GM18517 (cell line): ENCODE results near the gene DGKG.

Source experiments
- ATAC-seq: cut with Tn5 transposase; IDR thresholded peaks from one replicate; pipeline ENCODE4 v1.9.1; 2021; ENCODE audit warnings: mild to moderate bottlenecking, moderate library complexity; ENCODE audit not compliant: unreplicated experiment

DGKG gene

GRCh38 chr3:186247821-186248814, 113.9 kb downstream of the DGKG start:
- no peak for ATAC-seq

- ATAC-seq, result no peak
Measured at GRCh38 chr3:186246941-186247340, 115.1 kb downstream of the DGKG start.

DNA sequence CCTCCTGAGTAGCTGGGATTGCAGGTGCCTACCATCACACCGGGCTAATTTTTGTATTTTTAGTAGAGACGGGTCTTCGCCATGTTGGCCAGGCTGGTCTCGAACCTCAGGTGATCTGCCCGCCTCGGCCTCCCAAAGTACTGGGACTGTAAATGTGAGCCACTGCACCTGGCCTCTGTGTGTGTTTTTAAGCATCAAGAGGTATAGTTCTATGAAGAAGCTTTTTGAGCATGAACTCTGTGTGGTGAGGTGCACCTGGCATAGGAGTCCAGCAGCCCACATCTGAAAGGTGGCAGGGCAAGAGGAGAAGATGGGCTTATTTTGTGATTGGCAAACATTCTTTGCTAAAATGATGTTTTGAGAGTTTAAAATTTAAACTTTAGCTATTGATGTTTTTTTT, 118.0 kb downstream of the DGKG start:
- ATAC-seq, result no peak

GRCh38 chr3:186241910-186242821, 119.9 kb downstream of the DGKG start:
- ATAC-seq, result peak; percentile 89

DNA sequence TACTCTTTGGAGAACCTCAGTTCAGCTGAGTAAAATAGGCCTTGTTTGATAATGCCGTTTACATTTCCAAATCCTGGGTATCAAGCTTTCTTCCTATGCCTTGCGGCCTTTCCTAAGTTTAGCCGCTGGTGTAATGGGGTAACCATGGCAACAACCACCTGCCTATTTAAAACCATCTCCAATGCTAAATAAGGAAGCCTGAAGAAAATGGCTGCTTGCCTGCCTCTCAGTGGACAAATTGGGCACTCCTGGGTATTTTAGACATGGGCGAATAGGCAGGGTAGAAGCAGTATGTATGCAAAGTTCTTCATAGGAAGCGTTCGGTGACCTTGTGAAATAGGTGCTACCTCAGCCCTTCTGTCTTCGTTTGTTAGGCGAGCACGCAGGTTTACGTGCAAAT, 122.7 kb downstream of the DGKG start:
- no peak for ATAC-seq

DNA sequence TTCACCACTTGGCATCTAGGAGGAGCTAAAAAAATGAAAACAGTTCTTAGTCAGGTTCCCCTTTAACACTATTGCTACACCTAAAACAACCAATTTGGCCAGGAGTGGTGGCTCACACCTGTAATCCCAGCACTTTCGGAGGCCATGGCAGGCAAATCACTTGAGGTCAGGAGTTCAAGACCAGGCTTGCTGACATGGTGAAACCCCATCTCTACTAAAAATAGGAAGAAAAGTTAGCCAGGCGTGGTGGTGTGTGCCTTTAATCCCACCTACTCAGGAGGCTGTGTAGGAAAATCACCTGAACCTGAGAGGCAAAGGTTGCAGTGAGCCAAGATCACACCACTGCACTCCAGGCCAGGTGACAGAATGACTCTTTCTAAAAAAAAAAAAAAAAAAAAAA, 124.1 kb downstream of the DGKG start:
- no peak for ATAC-seq

DNA sequence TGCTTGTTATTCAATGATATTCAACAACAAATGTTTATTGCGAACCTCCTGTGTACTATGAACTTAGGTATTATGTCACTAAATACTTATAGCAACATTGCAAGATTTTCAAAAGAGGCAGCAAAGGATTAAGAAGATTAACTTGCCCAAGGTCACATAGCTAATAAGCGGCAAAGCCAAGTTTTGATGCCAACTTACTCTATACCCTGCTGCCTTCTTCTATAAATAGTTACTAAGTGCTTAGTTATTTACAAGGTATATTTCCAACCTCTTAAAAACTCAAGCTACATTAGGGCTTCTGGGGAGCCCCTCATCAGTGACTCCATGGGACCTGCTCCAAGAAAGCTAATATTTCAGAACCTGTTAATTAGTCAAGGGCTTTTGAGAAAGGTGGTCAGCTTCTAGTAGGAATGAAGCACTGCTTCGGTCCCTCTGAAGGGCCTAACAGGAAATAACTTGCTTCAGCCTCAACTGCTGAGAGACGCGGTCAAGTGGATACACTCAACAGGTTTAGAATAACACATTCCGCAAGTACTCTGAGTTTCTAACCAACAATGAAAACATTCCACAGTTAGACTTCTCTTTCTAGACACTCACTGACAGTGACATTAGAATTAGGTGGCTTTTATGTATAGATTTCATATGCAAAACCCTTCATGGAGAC, 125.5 kb downstream of the DGKG start:
- no peak for ATAC-seq

DNA sequence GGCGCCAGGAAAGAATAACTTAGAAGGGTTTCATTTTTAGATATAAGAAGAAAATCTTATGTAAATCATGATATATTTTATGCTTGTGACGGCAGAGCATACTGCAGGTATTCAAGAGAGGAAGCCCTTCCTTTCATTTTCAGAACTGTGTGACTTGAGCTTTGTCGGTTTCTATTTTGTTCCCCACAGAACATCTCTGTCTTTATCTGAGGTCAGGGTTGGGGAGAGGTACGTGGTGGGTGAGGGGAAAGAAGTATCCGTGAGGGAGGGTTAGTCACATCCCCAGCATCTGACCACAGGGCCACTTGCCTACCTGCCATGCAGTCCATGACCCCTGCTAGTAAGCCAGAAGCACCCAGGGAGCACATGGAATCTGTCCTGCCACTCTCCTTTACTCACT, 126.5 kb downstream of the DGKG start:
- peak; percentile 87 for ATAC-seq

GRCh38 chr3:186234152-186234551, 127.9 kb downstream of the DGKG start:
- no peak for ATAC-seq

GRCh38 chr3:186226482-186226881, 135.6 kb downstream of the DGKG start:
- ATAC-seq, result no peak

DNA sequence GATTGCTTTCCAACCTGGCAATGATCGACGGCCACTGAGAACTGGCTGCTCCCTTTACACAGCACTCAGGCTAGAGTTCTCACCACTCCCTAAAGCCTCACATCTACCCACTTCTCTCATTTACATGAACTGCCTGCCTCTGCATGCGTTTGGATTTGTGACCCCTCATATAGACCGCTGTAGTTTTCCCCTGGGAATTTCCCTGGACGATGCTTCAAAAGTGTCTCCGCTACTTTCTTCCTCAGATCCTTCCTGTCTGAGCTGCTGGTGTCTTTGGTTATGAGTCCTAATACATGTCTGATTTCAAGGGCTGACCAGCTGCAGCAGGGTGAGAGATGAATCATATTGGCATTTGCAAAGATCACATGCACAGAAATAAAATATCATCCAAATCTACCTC, 136.4 kb downstream of the DGKG start:
- peak; percentile 59 for ATAC-seq

DNA sequence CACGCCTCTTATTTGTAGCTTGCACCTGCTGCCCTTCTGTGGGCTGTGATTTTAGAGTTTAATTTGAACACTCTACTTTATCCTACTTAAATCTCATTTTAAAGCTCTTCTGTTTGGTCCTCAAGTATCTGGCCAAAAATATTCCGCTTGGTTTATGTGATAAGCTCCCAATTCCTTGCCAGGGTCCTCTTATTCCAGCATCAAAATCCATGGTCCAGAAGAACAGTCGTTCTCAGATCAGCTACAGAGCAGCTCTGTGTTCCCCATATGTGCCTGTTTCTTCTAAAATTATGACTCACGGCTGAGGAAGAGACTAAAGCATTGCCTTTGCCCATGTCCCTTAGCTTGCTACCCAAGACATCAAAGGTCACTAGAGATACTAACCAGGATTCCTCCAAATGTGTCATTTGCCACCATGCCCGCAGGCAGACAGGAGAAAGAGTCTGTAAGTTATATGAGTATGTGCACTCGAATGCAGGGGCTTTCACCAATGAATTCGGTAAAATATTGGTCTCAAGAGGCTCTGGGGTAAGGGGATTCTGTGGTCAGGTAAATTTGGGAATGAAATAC, 137.9 kb downstream of the DGKG start:
- no peak for ATAC-seq

DNA sequence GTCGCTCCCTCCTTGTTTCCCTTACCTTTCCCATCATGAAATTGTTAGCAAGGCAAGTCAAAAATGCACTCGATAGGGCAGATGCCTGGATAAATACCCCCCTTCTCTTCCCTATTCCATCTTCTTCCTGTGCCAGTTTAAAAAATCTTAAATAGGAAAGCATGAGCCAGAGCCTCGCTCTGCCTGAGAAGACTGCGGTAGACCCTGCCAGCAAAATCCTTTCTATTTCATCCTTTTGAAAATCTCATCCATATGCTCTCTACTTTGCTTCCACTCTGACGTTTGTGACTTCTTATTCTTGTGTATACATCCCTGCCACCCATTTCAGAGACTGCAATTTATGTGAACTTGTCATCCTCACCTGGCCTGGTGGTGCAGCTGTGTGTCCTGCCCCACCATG, 138.6 kb downstream of the DGKG start:
- no peak for ATAC-seq

DNA sequence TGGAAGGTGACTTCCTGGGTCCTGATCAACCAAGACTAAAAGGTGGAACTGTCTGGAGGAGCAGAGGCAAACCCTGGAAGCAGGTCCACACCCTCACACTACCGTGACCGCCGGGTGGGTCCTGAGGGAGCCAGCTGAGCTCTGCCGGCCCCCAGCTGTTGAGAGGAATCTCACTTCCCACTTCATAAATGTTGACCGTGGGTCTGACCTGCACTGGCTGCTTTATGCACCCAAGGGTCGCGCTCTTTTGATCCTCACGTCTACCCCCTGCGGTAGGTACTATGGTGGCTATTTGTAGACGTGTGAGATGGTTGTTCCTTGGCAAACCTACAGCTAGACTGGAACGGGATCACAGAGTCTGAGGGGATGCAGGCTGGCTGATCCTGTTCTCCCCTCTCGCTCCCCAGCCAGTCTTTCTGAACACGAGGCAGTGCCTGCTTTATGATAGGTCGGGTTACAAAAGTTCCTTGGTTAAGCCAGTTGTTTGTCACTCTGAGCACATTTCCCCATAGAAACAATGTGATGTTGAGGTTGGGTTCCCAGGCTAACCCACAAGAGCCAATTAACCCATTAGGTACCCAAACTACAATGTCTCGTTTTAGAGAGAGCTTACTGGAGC, 140.2 kb downstream of the DGKG start:
- ATAC-seq, result no peak

DNA sequence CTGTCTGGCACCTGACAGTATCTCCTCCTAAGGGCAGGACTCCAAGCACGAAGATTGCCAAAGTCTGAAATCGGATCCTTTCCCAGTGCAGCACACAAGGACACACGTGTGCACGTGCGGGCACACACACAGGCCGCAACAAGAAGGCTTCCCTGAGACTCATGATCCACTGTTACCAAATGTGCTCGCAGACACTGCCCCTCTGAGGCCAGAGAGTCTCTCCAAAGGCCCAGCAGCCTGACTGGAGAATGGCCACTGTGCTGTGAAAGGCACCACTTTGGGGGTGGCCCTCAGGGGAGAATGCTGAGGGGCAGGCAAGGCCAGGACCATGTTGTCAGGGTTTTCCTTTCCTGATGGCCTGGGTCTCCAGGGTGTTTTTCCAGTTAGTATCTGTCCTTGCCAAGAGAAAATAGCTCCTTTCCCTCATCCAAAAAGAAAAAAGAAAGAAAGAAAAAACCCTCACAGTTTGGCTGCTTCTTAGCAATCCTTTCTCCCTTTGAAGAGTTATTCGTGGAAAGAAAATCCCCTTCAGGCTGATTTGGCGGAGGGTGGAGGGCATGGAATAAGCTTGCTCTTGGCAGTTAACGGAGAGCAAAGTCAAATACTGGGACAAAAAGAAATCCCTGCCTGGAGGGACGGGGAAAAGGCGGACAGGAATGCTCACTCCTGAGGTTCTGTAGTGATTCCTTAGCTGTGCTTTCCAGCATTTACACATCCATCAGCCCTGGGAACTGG, 141.0 kb downstream of the DGKG start:
- ATAC-seq, result no peak

DNA sequence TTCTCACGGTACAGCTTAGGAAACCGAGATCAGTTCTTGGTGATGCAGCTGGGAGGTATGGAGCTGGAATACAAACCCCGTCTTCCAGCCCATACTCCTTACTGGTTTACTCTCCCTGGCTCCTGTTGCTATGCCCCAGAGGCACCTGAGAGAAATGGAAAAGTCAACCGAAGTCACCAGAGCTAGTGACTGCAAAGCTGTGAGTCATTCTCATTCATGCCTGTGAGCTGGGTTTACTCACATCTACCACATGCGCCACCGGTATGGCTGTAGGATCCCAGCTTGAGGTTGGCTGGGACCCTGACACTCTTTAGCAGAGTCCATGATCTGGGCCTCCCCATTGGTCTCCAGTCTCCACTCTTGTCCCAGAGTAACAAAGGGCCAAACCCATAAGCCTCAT, 141.7 kb downstream of the DGKG start:
- no peak for ATAC-seq

DNA sequence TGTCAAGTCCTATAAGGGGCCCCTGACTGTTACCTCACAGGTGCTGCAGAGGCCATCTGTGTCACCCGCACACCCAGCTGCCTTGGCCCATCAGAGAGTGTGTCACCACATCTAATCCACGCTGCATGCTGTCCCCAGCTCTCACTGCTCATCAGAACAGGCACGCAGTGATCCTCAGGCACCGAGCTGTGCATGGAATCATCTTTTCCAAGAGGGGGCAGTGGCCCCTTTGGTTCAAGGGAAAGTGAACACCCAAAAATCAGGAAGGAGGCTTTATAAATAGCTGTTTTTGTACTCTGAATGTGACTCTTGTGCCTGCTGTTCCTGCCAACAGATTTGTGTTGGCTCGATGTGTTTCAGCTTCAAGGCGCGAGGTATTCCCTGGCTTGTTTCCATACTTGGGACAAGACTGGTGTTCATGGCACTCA, 142.8 kb downstream of the DGKG start:
- no peak for ATAC-seq

GRCh38 chr3:186218421-186218820, 143.6 kb downstream of the DGKG start:
- no peak for ATAC-seq

DNA sequence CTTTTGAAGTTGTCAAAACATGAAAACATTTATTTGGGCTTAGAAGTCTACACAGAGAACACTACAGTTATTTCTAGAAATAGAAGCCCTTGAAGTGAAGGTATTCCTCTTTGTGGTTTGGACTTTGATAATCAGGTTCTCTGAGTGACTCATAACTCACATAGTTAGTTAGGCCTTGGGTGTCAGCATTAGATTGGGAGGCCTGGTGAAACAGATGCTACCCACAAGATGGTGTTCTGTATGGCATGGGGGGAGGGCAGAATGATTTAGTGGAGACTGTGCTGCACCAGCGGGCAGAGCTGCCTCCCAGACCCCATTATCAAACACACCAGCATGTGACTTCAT, 144.2 kb downstream of the DGKG start:
- peak; percentile 98 for ATAC-seq
